OCI-LY7 (cell line): ENCODE results near the gene PARD3. TPM values are rescaled to one million over a fixed set of nuclear protein-coding genes. Genes with fewer than 3 reads are reported as not detected.

Source experiments
- BruUV-seq: library from RNA; stranded (reverse); fragments of 400-500 nt; replicated peaks from 2 replicates; lab custom pipeline; 2021; lab: Mats Ljungman, UMichigan
- CTCF ChIA-PET: fragments of 300-600 bp; sonication (Branson Sonifier 250); formaldehyde crosslinking; loops from one replicate; lab custom pipeline; 2022; ENCODE audit warnings: antibody characterized with exemption; ENCODE audit not compliant: unreplicated experiment; lab: Charles Lee
- POLR2A ChIA-PET: fragments of 300-600 bp; sonication (Branson Sonifier 250); formaldehyde crosslinking; loops from one replicate; lab custom pipeline; 2022; ENCODE audit warnings: antibody characterized with exemption; lab: Charles Lee
- DNase-seq: peaks from one replicate; pipeline ENCODE4 v3.0.0-alpha.2; 2015; ENCODE audit warnings: low spot score
- H2AFZ ChIP-seq: fragments of 200-600 bp; sonication (generic), shearing (Covaris generic); 2 replicates; pipeline ENCODE4 v1.6.1; 2014; ENCODE audit warnings: mild to moderate bottlenecking, antibody characterized with exemption, low read length, moderate library complexity
- H3K27ac ChIP-seq: fragments of 200-600 bp; sonication (generic); 2 replicates; pipeline ENCODE4 v1.5.1; 2014; ENCODE audit warnings: mixed run types, low read depth, mild to moderate bottlenecking, moderate library complexity, low read length, inconsistent platforms; ENCODE audit not compliant: poor library complexity, severe bottlenecking
- H3K36me3 ChIP-seq: fragments of 200-600 bp; sonication (generic); 2 replicates; pipeline ENCODE4 v1.6.1; 2014; ENCODE audit warnings: mild to moderate bottlenecking, antibody characterized with exemption, low read length, moderate library complexity, mixed read lengths; ENCODE audit not compliant: insufficient read depth
- H3K4me1 ChIP-seq: fragments of 200-600 bp; sonication (generic); 2 replicates; pipeline ENCODE4 v1.5.1; 2014; ENCODE audit warnings: mild to moderate bottlenecking, low read length; ENCODE audit not compliant: insufficient read depth, poor library complexity, severe bottlenecking
- H3K4me2 ChIP-seq: fragments of 200-600 bp; sonication (generic); 2 replicates; pipeline ENCODE4 v1.6.1; 2014; ENCODE audit warnings: mild to moderate bottlenecking, low read length
- H3K4me3 ChIP-seq: fragments of 200-600 bp; sonication (generic); 2 replicates; pipeline ENCODE4 v1.5.1; 2014; ENCODE audit warnings: mild to moderate bottlenecking, low read depth, low read length; ENCODE audit not compliant: poor library complexity, severe bottlenecking
- H3K79me2 ChIP-seq: fragments of 200-600 bp; sonication (generic); 2 replicates; pipeline ENCODE4 v1.6.1; 2016; ENCODE audit warnings: low read depth, mild to moderate bottlenecking, low read length, moderate library complexity, mixed read lengths; ENCODE audit not compliant: insufficient read depth
- H3K9me2 ChIP-seq: fragments of 200-600 bp; sonication (generic); 2 replicates; pipeline ENCODE4 v1.6.1; 2016; ENCODE audit warnings: mild to moderate bottlenecking, low read length, mixed read lengths; ENCODE audit not compliant: insufficient read depth
- H3K9me3 ChIP-seq: fragments of 200-600 bp; sonication (generic); 2 replicates; pipeline ENCODE4 v1.6.1; 2014; ENCODE audit warnings: mild to moderate bottlenecking, mixed run types, low read length, mixed read lengths
- H4K20me1 ChIP-seq: fragments of 200-600 bp; sonication (generic); 2 replicates; pipeline ENCODE4 v1.6.1; 2014; ENCODE audit warnings: mild to moderate bottlenecking, antibody characterized with exemption, low read length, moderate library complexity, mixed read lengths; ENCODE audit not compliant: insufficient read depth
- EZH2phosphoT487 ChIP-seq: fragments of 200-600 bp; sonication (generic); IDR thresholded peaks from 2 replicates; pipeline ENCODE4 v1.6.1; 2018; ENCODE audit warnings: low read depth, borderline replicate concordance, mild to moderate bottlenecking, mixed run types, antibody characterized with exemption, low read length, moderate library complexity, mixed read lengths
- intact Hi-C: fragments of 100-400 bp; cut with micrococcal nuclease; formaldehyde crosslinking; loops from one replicate; pipeline ENCODE4 v1.10.0; 2022; ENCODE audit not compliant: unreplicated experiment
- total RNA-seq, 2 experiments: library from RNA; depleted of rRNA in 1 of 2; stranded (reverse); fragments of >200 nt in 1 of 2; shearing (Covaris generic) in 1 of 2; gene quantifications; 2 replicates each; pipeline ENCODE4 v1.2.3, GENCODE V29; 2014 to 2022
- TF ChIP-seq, protein P1 (sequence below): fragments of 200-600 bp; sonication (generic); conservative IDR thresholded peaks from 2 replicates; pipeline ENCODE4 v1.5.1; 2014; ENCODE audit warnings: mild to moderate bottlenecking, antibody characterized with exemption, low read length, moderate library complexity, mixed read lengths

The PARD3 gene
- total RNA-seq, 2 experiments from 2014 or later = not detected

DNA sequence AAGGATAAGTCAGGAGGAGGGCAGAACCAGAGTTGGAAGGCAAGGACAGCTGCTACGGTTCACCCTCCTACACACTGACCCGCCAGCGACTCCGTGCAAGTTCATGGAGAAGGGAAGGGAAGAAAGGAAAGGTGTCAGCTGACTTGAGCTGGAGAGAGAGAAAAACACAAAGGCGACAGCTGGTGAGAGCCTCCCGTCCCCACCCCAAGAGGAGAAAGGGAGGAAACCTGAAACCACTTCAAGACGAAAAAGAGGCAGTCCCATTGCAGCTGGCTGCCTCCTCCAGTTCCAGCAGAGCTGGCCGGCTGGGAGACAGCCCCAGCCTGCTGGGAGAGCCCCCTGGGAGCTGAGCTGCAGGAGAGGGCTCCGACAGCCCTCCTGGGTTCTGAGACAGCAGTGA is 75.2 kb downstream of the PARD3 start:
- ChIA-PET CTCF (no interaction called here), POLR2A (no interaction called here)
- Histone ChIP-seq H3K9me2 (no peaks in the 10 kb centered on the region), H3K4me1 (no peaks in the 10 kb centered on the region), H4K20me1 (no peaks in the 10 kb centered on the region), H3K79me2 (no peaks in the 10 kb centered on the region), H3K4me2 (no peak overlapping the region), H3K9me3 (no peaks in the 10 kb centered on the region), H3K4me3 (no peak overlapping the region), H2AFZ (no peak overlapping the region), H3K27ac (no peak overlapping the region), H3K36me3 (no peaks in the 10 kb centered on the region)
- intact Hi-C loops = no loop called here
- no TSS peak for BruUV-seq
- no peak for TF ChIP-seq EZH2phosphoT487
- TF ChIP-seq, protein P1, sequence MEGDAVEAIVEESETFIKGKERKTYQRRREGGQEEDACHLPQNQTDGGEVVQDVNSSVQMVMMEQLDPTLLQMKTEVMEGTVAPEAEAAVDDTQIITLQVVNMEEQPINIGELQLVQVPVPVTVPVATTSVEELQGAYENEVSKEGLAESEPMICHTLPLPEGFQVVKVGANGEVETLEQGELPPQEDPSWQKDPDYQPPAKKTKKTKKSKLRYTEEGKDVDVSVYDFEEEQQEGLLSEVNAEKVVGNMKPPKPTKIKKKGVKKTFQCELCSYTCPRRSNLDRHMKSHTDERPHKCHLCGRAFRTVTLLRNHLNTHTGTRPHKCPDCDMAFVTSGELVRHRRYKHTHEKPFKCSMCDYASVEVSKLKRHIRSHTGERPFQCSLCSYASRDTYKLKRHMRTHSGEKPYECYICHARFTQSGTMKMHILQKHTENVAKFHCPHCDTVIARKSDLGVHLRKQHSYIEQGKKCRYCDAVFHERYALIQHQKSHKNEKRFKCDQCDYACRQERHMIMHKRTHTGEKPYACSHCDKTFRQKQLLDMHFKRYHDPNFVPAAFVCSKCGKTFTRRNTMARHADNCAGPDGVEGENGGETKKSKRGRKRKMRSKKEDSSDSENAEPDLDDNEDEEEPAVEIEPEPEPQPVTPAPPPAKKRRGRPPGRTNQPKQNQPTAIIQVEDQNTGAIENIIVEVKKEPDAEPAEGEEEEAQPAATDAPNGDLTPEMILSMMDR = no peak
- DNase-seq = no peak

DNA sequence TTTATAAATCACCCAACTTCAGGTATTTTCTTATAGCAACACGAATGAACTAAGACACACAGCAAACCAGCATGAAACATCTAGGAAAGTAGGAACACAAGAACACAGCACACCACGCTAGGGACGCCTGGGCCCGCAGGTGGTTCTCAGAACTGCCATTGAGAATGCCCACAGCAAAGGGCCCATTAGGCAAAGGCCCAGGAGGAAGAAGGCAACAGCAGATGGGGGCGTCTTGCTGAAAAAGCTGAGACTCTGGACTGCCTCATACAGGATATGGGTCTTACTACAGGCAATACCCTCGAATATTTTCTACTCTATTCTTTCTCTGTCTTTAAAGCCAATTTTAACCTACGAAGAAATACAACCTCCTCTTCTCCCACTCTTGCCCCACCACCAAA is 77.3 kb downstream of the PARD3 start:
- Histone ChIP-seq H3K4me1 (no peaks in the 10 kb centered on the region), H3K36me3 (no peaks in the 10 kb centered on the region), H2AFZ (no peak overlapping the region), H3K27ac (no peak overlapping the region), H3K79me2 (no peaks in the 10 kb centered on the region), H3K9me2 (no peaks in the 10 kb centered on the region), H3K4me3 (no peak overlapping the region), H4K20me1 (no peaks in the 10 kb centered on the region), H3K9me3 (no peaks in the 10 kb centered on the region), H3K4me2 (no peak overlapping the region)
- POLR2A ChIA-PET = no interaction called here
- TF ChIP-seq, protein P1 = no peak
- TF ChIP-seq EZH2phosphoT487 = no peak
- BruUV-seq = no TSS peak
- intact Hi-C loops = no loop called here
- CTCF ChIA-PET = no interaction called here
- DNase-seq = no peak

DNA sequence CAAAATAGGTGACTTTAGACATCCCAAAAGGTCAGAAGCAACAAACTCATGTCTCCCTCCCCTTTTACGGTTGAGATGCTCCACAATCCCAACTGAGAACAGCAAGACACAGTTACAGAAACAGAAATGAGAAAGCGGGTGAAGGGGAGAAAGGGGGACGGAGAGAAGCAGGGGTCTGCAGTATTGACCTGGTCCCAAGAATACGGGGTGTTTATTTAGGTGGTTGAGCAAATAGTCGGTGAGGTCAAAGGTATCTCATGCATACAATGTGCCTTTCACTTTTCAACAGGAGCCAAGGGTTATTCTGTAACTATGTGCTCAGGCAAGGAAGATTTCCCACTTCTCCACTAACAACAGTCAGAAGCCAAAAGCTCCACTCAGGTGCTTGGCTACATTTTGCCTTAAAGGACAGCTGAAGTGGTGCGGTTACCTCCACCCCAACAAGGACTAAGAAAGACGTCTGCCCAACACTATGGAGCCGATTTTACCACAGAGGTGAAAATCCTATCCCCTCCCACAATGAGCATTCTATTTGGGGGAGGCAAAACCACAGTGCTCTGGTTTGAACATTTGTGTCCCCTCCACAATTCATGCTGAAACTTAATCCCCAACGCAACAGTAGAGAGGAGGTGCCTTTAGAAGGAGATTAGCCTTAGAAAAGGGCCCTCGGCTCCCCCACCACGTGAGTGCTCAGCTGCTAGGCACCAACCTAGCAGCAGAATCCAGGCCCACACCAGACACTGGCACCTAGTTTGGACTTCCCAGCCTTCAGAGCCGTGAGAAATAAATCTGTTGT is 77.9 kb downstream of the PARD3 start:
- H3K9me3 ChIP-seq = no peaks in the 10 kb centered on the region
- H4K20me1 ChIP-seq = no peaks in the 10 kb centered on the region
- H3K4me3 ChIP-seq = no peak overlapping the region
- POLR2A ChIA-PET = no interaction called here
- H3K9me2 ChIP-seq = no peaks in the 10 kb centered on the region
- no peaks in the 10 kb centered on the region for H3K79me2 ChIP-seq
- no peak for DNase-seq
- H2AFZ ChIP-seq = no peak overlapping the region
- BruUV-seq = no TSS peak
- no peak overlapping the region for H3K4me2 ChIP-seq
- no peaks in the 10 kb centered on the region for H3K36me3 ChIP-seq
- CTCF ChIA-PET = no interaction called here
- TF ChIP-seq, protein P1 = no peak
- TF ChIP-seq EZH2phosphoT487 = no peak
- H3K4me1 ChIP-seq = no peaks in the 10 kb centered on the region
- no peak overlapping the region for H3K27ac ChIP-seq
- intact Hi-C loops = no loop called here
